H9 (cell line): ENCODE data around the gene SDK1. TPM values are rescaled to one million over a fixed set of nuclear protein-coding genes. Genes with fewer than 3 reads are reported as not detected.

Experiments used
- DNase-seq: peaks from one replicate; pipeline ENCODE4 v3.0.0-alpha.2; 2017
- H2AFZ ChIP-seq: one replicate; pipeline ENCODE4 v1.6.1; 2013; ENCODE audit warnings: mild to moderate bottlenecking, low read length, control low read depth, moderate library complexity
- H2AK5ac ChIP-seq: 2 replicates; pipeline ENCODE4 v1.6.1; 2013; ENCODE audit warnings: low read length, control low read depth, mixed read lengths; ENCODE audit not compliant: insufficient read length
- H2BK120ac ChIP-seq: one replicate; pipeline ENCODE4 v1.6.1; 2013; ENCODE audit warnings: low read depth, mild to moderate bottlenecking, low read length, control low read depth, inconsistent platforms; ENCODE audit not compliant: poor library complexity, severe bottlenecking
- H2BK12ac ChIP-seq: 2 replicates; pipeline ENCODE4 v1.6.1; 2013; ENCODE audit warnings: low read length, control low read depth, mixed read lengths, low read depth; ENCODE audit not compliant: insufficient read length
- H2BK15ac ChIP-seq: 2 replicates; pipeline ENCODE4 v1.6.1; 2013; ENCODE audit warnings: low read depth, low read length, control low read depth
- H2BK20ac ChIP-seq: one replicate; pipeline ENCODE4 v1.6.1; 2013; ENCODE audit warnings: low read depth, mild to moderate bottlenecking, low read length, control low read depth, inconsistent platforms; ENCODE audit not compliant: poor library complexity, severe bottlenecking
- H2BK5ac ChIP-seq: 2 replicates; pipeline ENCODE4 v1.6.1; 2013; ENCODE audit warnings: low read length, control low read depth, mixed read lengths; ENCODE audit not compliant: insufficient read length
- H3K14ac ChIP-seq: 2 replicates; pipeline ENCODE4 v1.6.1; 2013; ENCODE audit warnings: low read length, control low read depth; ENCODE audit not compliant: insufficient read depth
- H3K18ac ChIP-seq: 2 replicates; pipeline ENCODE4 v1.6.1; 2013; ENCODE audit warnings: low read depth, mild to moderate bottlenecking, mixed read lengths, low read length, control low read depth; ENCODE audit not compliant: insufficient read length
- H3K23ac ChIP-seq: 2 replicates; pipeline ENCODE4 v1.6.1; 2013; ENCODE audit warnings: low read length, control low read depth, mixed read lengths, low read depth; ENCODE audit not compliant: insufficient read length
- H3K23me2 ChIP-seq: 2 replicates; pipeline ENCODE4 v1.6.1; 2013; ENCODE audit warnings: low read depth, mild to moderate bottlenecking, mixed read lengths, low read length, control low read depth; ENCODE audit not compliant: insufficient read length, poor library complexity, severe bottlenecking
- H3K27ac ChIP-seq: 2 replicates; pipeline ENCODE4 v1.5.1; 2013; ENCODE audit warnings: low read length, control low read depth, mixed read lengths, low read depth; ENCODE audit not compliant: insufficient read length
- H3K27me3 ChIP-seq: 2 replicates; pipeline ENCODE4 v1.6.1; 2013; ENCODE audit warnings: low read length, control low read depth, inconsistent platforms; ENCODE audit not compliant: insufficient read depth
- H3K4ac ChIP-seq: 2 replicates; pipeline ENCODE4 v1.6.1; 2013; ENCODE audit warnings: low read depth, mild to moderate bottlenecking, control low read depth, inconsistent platforms, low read length, moderate library complexity
- H3K4me1 ChIP-seq: 2 replicates; pipeline ENCODE4 v1.6.1; 2013; ENCODE audit warnings: low read length, control low read depth, inconsistent platforms; ENCODE audit not compliant: insufficient read depth
- H3K4me2 ChIP-seq: 2 replicates; pipeline ENCODE4 v1.6.1; 2013; ENCODE audit warnings: low read length, control low read depth, mixed read lengths; ENCODE audit not compliant: insufficient read length, insufficient read depth
- H3K56ac ChIP-seq: 2 replicates; pipeline ENCODE4 v1.6.1; 2013; ENCODE audit warnings: low read depth, mild to moderate bottlenecking, mixed read lengths, low read length, control low read depth; ENCODE audit not compliant: insufficient read length
- H3K79me1 ChIP-seq: 2 replicates; pipeline ENCODE4 v1.6.1; 2013; ENCODE audit warnings: low read depth, mild to moderate bottlenecking, moderate library complexity, low read length, control low read depth, inconsistent platforms; ENCODE audit not compliant: insufficient read depth, poor library complexity, severe bottlenecking
- H3K79me2 ChIP-seq: 2 replicates; pipeline ENCODE4 v1.6.1; 2013; ENCODE audit warnings: low read length, control low read depth, inconsistent platforms; ENCODE audit not compliant: insufficient read depth
- H3K9ac ChIP-seq: 2 replicates; pipeline ENCODE4 v1.6.1; 2013; ENCODE audit warnings: low read length, control low read depth, mixed read lengths; ENCODE audit not compliant: insufficient read length; ENCODE audit errors: extremely low read depth
- H3K9me3 ChIP-seq: one replicate; pipeline ENCODE4 v1.6.1; 2013; ENCODE audit warnings: low read depth, low read length, inconsistent platforms; ENCODE audit not compliant: control insufficient read depth
- H3T11ph ChIP-seq: one replicate; pipeline ENCODE4 v1.6.1; 2013; ENCODE audit warnings: mild to moderate bottlenecking, low read length, control low read depth, inconsistent platforms
- H4K20me1 ChIP-seq: one replicate; pipeline ENCODE4 v1.6.1; 2013; ENCODE audit not compliant: control insufficient read depth, insufficient read length, insufficient read depth
- H4K5ac ChIP-seq: 2 replicates; pipeline ENCODE4 v1.6.1; 2013; ENCODE audit warnings: low read depth, mild to moderate bottlenecking, mixed read lengths, low read length, control low read depth; ENCODE audit not compliant: insufficient read length
- H4K8ac ChIP-seq: replicated peaks from 2 replicates; pipeline ENCODE4 v1.6.1; 2013; ENCODE audit warnings: low read length, control low read depth, mixed read lengths, low read depth; ENCODE audit not compliant: insufficient read length
- H4K91ac ChIP-seq: 2 replicates; pipeline ENCODE4 v1.6.1; 2013; ENCODE audit warnings: low read depth, mild to moderate bottlenecking, moderate library complexity, mixed read lengths, low read length, control low read depth; ENCODE audit not compliant: insufficient read length
- H3K27ac Mint-ChIP-seq, 3 experiments: 2 replicates in 2 of 3; 3 replicates in 1 of 3; pipeline ENCODE4 v1.8.0; 2020 to 2021; ENCODE audit warnings: mixed read lengths in 3 of 3, mild to moderate bottlenecking in 1 of 3, moderate library complexity in 1 of 3
- H3K27me3 Mint-ChIP-seq: 2 replicates; pipeline ENCODE4 v1.8.0; 2021; ENCODE audit warnings: low read depth, mild to moderate bottlenecking, moderate library complexity, mixed read lengths
- H3K36me3 Mint-ChIP-seq, 3 experiments: 2 replicates in 2 of 3; 3 replicates in 1 of 3; pipeline ENCODE4 v1.8.0; 2020 to 2021; ENCODE audit warnings: low read depth in 3 of 3, mixed read lengths in 3 of 3; ENCODE audit not compliant: insufficient read depth in 1 of 3
- H3K4me1 Mint-ChIP-seq, 2 experiments: 2 replicates each; pipeline ENCODE4 v1.8.0; 2020; ENCODE audit warnings: mixed read lengths in 2 of 2
- H3K4me3 Mint-ChIP-seq, 2 experiments: 2 replicates in 1 of 2; 3 replicates in 1 of 2; pipeline ENCODE4 v1.8.0; 2020 to 2021; ENCODE audit warnings: mild to moderate bottlenecking in 2 of 2, mixed read lengths in 2 of 2, moderate library complexity in 1 of 2
- H3K9me3 Mint-ChIP-seq, 2 experiments: 2 replicates in 1 of 2; 3 replicates in 1 of 2; pipeline ENCODE4 v1.8.0; 2020; ENCODE audit warnings: mild to moderate bottlenecking in 2 of 2, mixed read lengths in 2 of 2, moderate library complexity in 1 of 2
- WGBS: extraction: QIAGEN DNeasy Blood & Tissue Kit; methylation state at CpG from one replicate; pipeline ENCODE4 v1.1.7; 2013; ENCODE audit warnings: missing lambda C conversion rate, low lambda C conversion rate, mixed read lengths; ENCODE audit not compliant: insufficient read length; ENCODE audit errors: extremely low coverage; 5-methylcytosine and 5-hydroxymethylcytosine counted together
- total RNA-seq: library from RNA; stranded (reverse); gene quantifications from 2 replicates; pipeline ENCODE4 v1.2.1, GENCODE V29; 2021
- TF ChIP-seq, protein P1 (sequence below): fragments of 200-600 bp; sonication (generic); conservative IDR thresholded peaks from 3 replicates; pipeline ENCODE4 v1.8.0; 2021; ENCODE audit warnings: antibody characterized with exemption, mild to moderate bottlenecking

Gene SDK1
- total RNA-seq, 1 experiment from 2014 or later, result 8.7 TPM

DNA sequence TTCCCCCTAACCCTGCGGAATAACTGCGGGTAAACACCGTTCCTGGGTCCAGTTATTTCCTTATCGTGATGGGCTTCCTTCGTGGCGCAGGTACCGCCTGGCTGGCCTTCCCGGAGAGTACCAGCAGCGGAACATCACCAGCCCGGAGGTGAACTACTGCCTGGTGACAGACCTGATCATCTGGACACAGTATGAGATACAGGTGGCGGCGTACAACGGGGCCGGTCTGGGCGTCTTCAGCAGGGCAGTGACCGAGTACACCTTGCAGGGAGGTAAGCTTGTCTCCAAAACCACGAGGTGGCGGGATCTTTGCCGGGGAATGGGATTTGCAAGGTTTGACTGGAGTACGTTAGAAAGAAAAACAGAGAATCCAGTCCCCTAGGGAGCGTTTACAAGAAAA lies 716.0 kb downstream of the SDK1 start:
- H3K23me2 ChIP-seq, result no peaks in the 10 kb centered on the region
- no peaks in the 10 kb centered on the region for H3K27me3 ChIP-seq
- no peak overlapping the region for H3K18ac ChIP-seq
- no peak overlapping the region for H2AFZ ChIP-seq
- H2BK120ac ChIP-seq, result no peak overlapping the region
- no peak overlapping the region for H3K9ac ChIP-seq
- H3K79me2 ChIP-seq, result no peaks in the 10 kb centered on the region
- no peak overlapping the region for H3K4me2 ChIP-seq
- peaks cover 5% of the 10 kb centered on the region for H3K9me3 ChIP-seq
- H4K91ac ChIP-seq, result no peak overlapping the region
- no peaks in the 10 kb centered on the region; the same call in 1 of the 2 replicates for H3K27me3 Mint-ChIP-seq
- no peaks in the 10 kb centered on the region for H3K4me1 ChIP-seq
- no peak overlapping the region for H2AK5ac ChIP-seq
- H3K23ac ChIP-seq, result no peak overlapping the region
- H3K4me3 Mint-ChIP-seq, result no peak overlapping the region
- peaks cover 11 to 19% of the 10 kb centered on the region in 2 experiments for H3K4me1 Mint-ChIP-seq
- no CpG with 5 or more reads among the region's 21 CpGs for WGBS
- DNase-seq, result no peak
- H3K27ac Mint-ChIP-seq, result no peak overlapping the region
- no peak overlapping the region for H3K4ac ChIP-seq
- H3K27ac ChIP-seq, result no peak overlapping the region
- H2BK5ac ChIP-seq, result no peak overlapping the region
- no peak overlapping the region for H4K5ac ChIP-seq
- H2BK15ac ChIP-seq, result no peak overlapping the region
- no peak overlapping the region for H2BK12ac ChIP-seq
- H3K9me3 Mint-ChIP-seq, result peaks cover 27 to 28% of the 10 kb centered on the region in 2 experiments
- H4K8ac ChIP-seq, result no peak overlapping the region
- no peaks in the 10 kb centered on the region for H3K79me1 ChIP-seq
- H4K20me1 ChIP-seq, result no peaks in the 10 kb centered on the region
- TF ChIP-seq, protein P1, sequence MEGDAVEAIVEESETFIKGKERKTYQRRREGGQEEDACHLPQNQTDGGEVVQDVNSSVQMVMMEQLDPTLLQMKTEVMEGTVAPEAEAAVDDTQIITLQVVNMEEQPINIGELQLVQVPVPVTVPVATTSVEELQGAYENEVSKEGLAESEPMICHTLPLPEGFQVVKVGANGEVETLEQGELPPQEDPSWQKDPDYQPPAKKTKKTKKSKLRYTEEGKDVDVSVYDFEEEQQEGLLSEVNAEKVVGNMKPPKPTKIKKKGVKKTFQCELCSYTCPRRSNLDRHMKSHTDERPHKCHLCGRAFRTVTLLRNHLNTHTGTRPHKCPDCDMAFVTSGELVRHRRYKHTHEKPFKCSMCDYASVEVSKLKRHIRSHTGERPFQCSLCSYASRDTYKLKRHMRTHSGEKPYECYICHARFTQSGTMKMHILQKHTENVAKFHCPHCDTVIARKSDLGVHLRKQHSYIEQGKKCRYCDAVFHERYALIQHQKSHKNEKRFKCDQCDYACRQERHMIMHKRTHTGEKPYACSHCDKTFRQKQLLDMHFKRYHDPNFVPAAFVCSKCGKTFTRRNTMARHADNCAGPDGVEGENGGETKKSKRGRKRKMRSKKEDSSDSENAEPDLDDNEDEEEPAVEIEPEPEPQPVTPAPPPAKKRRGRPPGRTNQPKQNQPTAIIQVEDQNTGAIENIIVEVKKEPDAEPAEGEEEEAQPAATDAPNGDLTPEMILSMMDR, result no peak
- H2BK20ac ChIP-seq, result no peak overlapping the region
- H3K36me3 Mint-ChIP-seq, result peaks cover 41 to 62% (median 41%) of the 10 kb centered on the region in 3 experiments
- no peak overlapping the region for H3K14ac ChIP-seq
- H3T11ph ChIP-seq, result no peak overlapping the region
- no peak overlapping the region for H3K56ac ChIP-seq
